Measurements from ENCODE around the gene ALAS2. TPM values are rescaled to one million over a fixed set of nuclear protein-coding genes. Genes with fewer than 3 reads are reported as not detected.
"Not testable (repeated sequence)": the region's sequence is repeated elsewhere in the genome, so short reads cannot be mapped to it uniquely, and the experiment has no call there.

The ALAS2 gene
- total RNA-seq, 1 donor from 2014 or later, result not detected

- intact Hi-C loops (cut with micrococcal nuclease), result no loop called here
These were observed 23.8 kb downstream of the ALAS2 start for GRCh38 chrX:55006827-55007621.

GRCh38 chrX:55005256-55005655 lies 25.5 kb downstream of the ALAS2 start:
- intact Hi-C loops (cut with micrococcal nuclease), result no loop called here

GRCh38 chrX:55004231-55004630 lies 26.5 kb downstream of the ALAS2 start:
- intact Hi-C loops (cut with micrococcal nuclease), result loop anchor here (5.0 kb wide), 2 partner anchors 53 to 1922 kb away; partner anchors contain the start of gene TSPYL2

- intact Hi-C loops (cut with micrococcal nuclease), result loop anchor here (1.0 to 5.0 kb wide), 6 partner anchors 57 to 1918 kb away; partner anchors contain the start of genes PHF8, TRO and TSPYL2
These were observed 30.8 kb downstream of the ALAS2 start, which contains the start of gene APEX2 for GRCh38 chrX:54999717-55000598. Gene APEX2, plus strand, starts transcription at chrX:55000363. Its CDS starts 60 bp downstream, at chrX:55000423.

- intact Hi-C loops (cut with micrococcal nuclease), result no loop called here
These were observed 35.2 kb downstream of the ALAS2 start for GRCh38 chrX:54995621-54996020.

GRCh38 chrX:54994668-54995351 lies 36.0 kb downstream of the ALAS2 start:
- intact Hi-C loops (cut with micrococcal nuclease), result no loop called here

- intact Hi-C loops (cut with micrococcal nuclease), result no loop called here
These were observed 36.7 kb downstream of the ALAS2 start, which contains the start of gene PFKFB1 for GRCh38 chrX:54994099-54994498. Gene PFKFB1, minus strand, starts transcription at chrX:54994188. Its CDS starts 181 bp downstream, at chrX:54994007.

GRCh38 chrX:54992911-54993622 lies 37.7 kb downstream of the ALAS2 start:
- intact Hi-C loops (cut with micrococcal nuclease), result no loop called here

GRCh38 chrX:54991706-54992105 lies 39.1 kb downstream of the ALAS2 start:
- intact Hi-C loops (cut with micrococcal nuclease), result no loop called here

GRCh38 chrX:54983306-54983705 lies 47.5 kb downstream of the ALAS2 start:
- intact Hi-C loops (cut with micrococcal nuclease), result not testable (repeated sequence)

- intact Hi-C loops (cut with micrococcal nuclease), result no loop called here
These were observed 50.4 kb downstream of the ALAS2 start for GRCh38 chrX:54980334-54980733.

GRCh38 chrX:54979432-54979831 lies 51.3 kb downstream of the ALAS2 start:
- intact Hi-C loops (cut with micrococcal nuclease), result no loop called here

- intact Hi-C loops (cut with micrococcal nuclease), result no loop called here
These were observed 52.3 kb downstream of the ALAS2 start for GRCh38 chrX:54978448-54978847.

- intact Hi-C loops (cut with micrococcal nuclease), result no loop called here
These were observed 53.4 kb downstream of the ALAS2 start for GRCh38 chrX:54977387-54977786.

- intact Hi-C loops (cut with micrococcal nuclease), result no loop called here
These were observed 65.8 kb downstream of the ALAS2 start for GRCh38 chrX:54964766-54965497.

- intact Hi-C loops (cut with micrococcal nuclease), result no loop called here
These were observed 69.0 kb downstream of the ALAS2 start for GRCh38 chrX:54961750-54962149.

All from T-helper 2 cell treated with Interferon-gamma antibody and Interleukin-4, amounts not matched to agents 100 ng/mL and 5 ng/mL, for 36 hours (primary cell).